Measurements from ENCODE around the gene GPR146. TPM values are rescaled to one million over a fixed set of nuclear protein-coding genes. Genes with fewer than 3 reads are reported as not detected.

The GPR146 gene
- total and polyA plus RNA-seq, 2 of the 13 experiments (the other 11 are each of a cell fraction or from before 2014, with no cell fraction given) = 2.0 to 15.9 TPM

GRCh38 chr7:1092806-1093501 lies 48.6 kb downstream of the GPR146 start (continued):
- TF ChIP-seq FOXK1 (CRISPR knock-in tag; IDR thresholded peaks at IDR 0.05; ENCODE audit: borderline replicate concordance, low read depth) (no peak), NCOA1 (CRISPR knock-in tag; IDR thresholded peaks at IDR 0.05) (no peak), ZFYVE20 (CRISPR knock-in tag; IDR thresholded peaks at IDR 0.05; ENCODE audit: borderline replicate concordance, low read depth) (no peak), ZNF709 (CRISPR knock-in tag; IDR thresholded peaks at IDR 0.05) (peak; percentile 85), DZIP1 (CRISPR knock-in tag; IDR thresholded peaks at IDR 0.05) (no peak; the same call in 1 of the 2 replicates), MAFG (CRISPR knock-in tag; IDR thresholded peaks at IDR 0.05) (no peak), SP140L (CRISPR knock-in tag; IDR thresholded peaks at IDR 0.05; ENCODE audit: borderline replicate concordance) (no peak), LCORL (IDR thresholded peaks at IDR 0.05) (no peak), LCORL (CRISPR knock-in tag; IDR thresholded peaks at IDR 0.05) (peak; percentile 83), SRSF1 (optimal IDR thresholded peaks at IDR 0.05; ENCODE audit: low read depth, low read length) (no peak), ZEB1 (IDR thresholded peaks at IDR 0.05; ENCODE audit: insufficient replicate concordance, low read depth) (no peak), ZNF230 (CRISPR knock-in tag; IDR thresholded peaks at IDR 0.05) (peak; percentile 31; the same call in 1 of the 2 replicates), ZFP62 (CRISPR knock-in tag; IDR thresholded peaks at IDR 0.05) (no peak), ZC3H4 (CRISPR knock-in tag; IDR thresholded peaks at IDR 0.05; ENCODE audit: borderline replicate concordance) (no peak), JARID2 (CRISPR knock-in tag; IDR thresholded peaks at IDR 0.05; ENCODE audit: insufficient replicate concordance) (no peak), ZNF276 (CRISPR knock-in tag; IDR thresholded peaks at IDR 0.05; ENCODE audit: low read depth) (peak; percentile 64)
- TF ChIP-seq, protein P1, sequence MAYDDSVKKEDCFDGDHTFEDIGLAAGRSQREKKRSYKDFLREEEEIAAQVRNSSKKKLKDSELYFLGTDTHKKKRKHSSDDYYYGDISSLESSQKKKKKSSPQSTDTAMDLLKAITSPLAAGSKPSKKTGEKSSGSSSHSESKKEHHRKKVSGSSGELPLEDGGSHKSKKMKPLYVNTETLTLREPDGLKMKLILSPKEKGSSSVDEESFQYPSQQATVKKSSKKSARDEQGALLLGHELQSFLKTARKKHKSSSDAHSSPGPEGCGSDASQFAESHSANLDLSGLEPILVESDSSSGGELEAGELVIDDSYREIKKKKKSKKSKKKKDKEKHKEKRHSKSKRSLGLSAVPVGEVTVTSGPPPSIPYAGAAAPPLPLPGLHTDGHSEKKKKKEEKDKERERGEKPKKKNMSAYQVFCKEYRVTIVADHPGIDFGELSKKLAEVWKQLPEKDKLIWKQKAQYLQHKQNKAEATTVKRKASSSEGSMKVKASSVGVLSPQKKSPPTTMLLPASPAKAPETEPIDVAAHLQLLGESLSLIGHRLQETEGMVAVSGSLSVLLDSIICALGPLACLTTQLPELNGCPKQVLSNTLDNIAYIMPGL (CRISPR knock-in tag; IDR thresholded peaks at IDR 0.05; ENCODE audit: borderline replicate concordance in 1 of 2, low read depth in 1 of 2) = 0 out of 4 replicates have a peak, but pooled peaks of 1 of the 2 experiments have one; percentile 44
- TF ChIP-seq, protein P2, sequence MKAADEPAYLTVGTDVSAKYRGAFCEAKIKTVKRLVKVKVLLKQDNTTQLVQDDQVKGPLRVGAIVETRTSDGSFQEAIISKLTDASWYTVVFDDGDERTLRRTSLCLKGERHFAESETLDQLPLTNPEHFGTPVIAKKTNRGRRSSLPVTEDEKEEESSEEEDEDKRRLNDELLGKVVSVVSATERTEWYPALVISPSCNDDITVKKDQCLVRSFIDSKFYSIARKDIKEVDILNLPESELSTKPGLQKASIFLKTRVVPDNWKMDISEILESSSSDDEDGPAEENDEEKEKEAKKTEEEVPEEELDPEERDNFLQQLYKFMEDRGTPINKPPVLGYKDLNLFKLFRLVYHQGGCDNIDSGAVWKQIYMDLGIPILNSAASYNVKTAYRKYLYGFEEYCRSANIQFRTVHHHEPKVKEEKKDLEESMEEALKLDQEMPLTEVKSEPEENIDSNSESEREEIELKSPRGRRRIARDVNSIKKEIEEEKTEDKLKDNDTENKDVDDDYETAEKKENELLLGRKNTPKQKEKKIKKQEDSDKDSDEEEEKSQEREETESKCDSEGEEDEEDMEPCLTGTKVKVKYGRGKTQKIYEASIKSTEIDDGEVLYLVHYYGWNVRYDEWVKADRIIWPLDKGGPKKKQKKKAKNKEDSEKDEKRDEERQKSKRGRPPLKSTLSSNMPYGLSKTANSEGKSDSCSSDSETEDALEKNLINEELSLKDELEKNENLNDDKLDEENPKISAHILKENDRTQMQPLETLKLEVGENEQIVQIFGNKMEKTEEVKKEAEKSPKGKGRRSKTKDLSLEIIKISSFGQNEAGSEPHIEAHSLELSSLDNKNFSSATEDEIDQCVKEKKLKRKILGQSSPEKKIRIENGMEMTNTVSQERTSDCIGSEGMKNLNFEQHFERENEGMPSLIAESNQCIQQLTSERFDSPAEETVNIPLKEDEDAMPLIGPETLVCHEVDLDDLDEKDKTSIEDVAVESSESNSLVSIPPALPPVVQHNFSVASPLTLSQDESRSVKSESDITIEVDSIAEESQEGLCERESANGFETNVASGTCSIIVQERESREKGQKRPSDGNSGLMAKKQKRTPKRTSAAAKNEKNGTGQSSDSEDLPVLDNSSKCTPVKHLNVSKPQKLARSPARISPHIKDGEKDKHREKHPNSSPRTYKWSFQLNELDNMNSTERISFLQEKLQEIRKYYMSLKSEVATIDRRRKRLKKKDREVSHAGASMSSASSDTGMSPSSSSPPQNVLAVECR (CRISPR knock-in tag; IDR thresholded peaks at IDR 0.05; ENCODE audit: borderline replicate concordance) = peak; percentile 84; the same call in 1 of the 2 replicates

Measured in HepG2 (cell line).